K562 (cell line): Measurements from ENCODE around the gene DNAJB1. TPM values are rescaled to one million over a fixed set of nuclear protein-coding genes. Genes with fewer than 3 reads are reported as not detected.

Experiments used
- ATAC-seq: fragments of 200-7000 bp; cut with Tn5 transposase; 3 replicates; pipeline ENCODE4 v1.9.1; 2020; ENCODE audit warnings: moderate library complexity
- BruUV-seq: library from RNA; stranded (reverse); fragments of 400-500 nt; replicated peaks from 2 replicates; lab custom pipeline; 2021; lab: Mats Ljungman, UMichigan
- CTCF ChIA-PET: fragments of 300-600 bp; formaldehyde crosslinking; extraction: SDS; loops from one replicate; lab custom pipeline; 2021; ENCODE audit warnings: low intra/inter-chr PET ratio; lab: Yijun Ruan, JAX
- POLR2A ChIA-PET: fragments of 300-600, 350-650 bp; sonication (Branson Sonifier 250); formaldehyde crosslinking; extraction: SDS; loops from one replicate; lab custom pipeline; 2021; ENCODE audit warnings: antibody characterized with exemption, inconsistent platforms; lab: Yijun Ruan, JAX
- DNase-seq, 4 experiments: peaks; one replicate each; pipeline versions ENCODE4 v3.0.0 to v3.0.0-alpha.2; 2011 to 2018; ENCODE audit warnings: low spot score in 3 of 4, mixed read lengths in 3 of 4; ENCODE audit errors: extremely low read depth in 1 of 4
- FAIRE-seq: peaks from 2 replicates; lab custom pipeline; 2011; peaks lifted over from hg19 to GRCh38; lab: Jason Lieb, UNC
- H2AFZ ChIP-seq: 2 replicates; pipeline ENCODE4 v1.6.0; 2011; ENCODE audit warnings: low read depth, low read length, control low read depth, inconsistent platforms
- H3K27ac ChIP-seq: fragments of 200-600 bp; 3 replicates; pipeline ENCODE4 v1.8.0; 2011; ENCODE audit warnings: low read depth, mild to moderate bottlenecking, control low read depth, inconsistent platforms, low read length, moderate library complexity, mixed read lengths; ENCODE audit errors: extremely low read depth
- H3K27me3 ChIP-seq, 2 experiments: fragments of 300-600 bp in 1 of 2; 2 replicates in 1 of 2; 3 replicates in 1 of 2; pipeline versions ENCODE4 v1.6.0 to v1.8.0; 2011; ENCODE audit warnings: inconsistent platforms in 2 of 2, low read length in 2 of 2, mild to moderate bottlenecking in 1 of 2, mixed read lengths in 1 of 2, moderate library complexity in 1 of 2; ENCODE audit not compliant: control insufficient read depth in 2 of 2, insufficient read depth in 2 of 2
- H3K36me3 ChIP-seq: fragments of 300-600 bp; 3 replicates; pipeline ENCODE4 v1.8.0; 2011; ENCODE audit warnings: mild to moderate bottlenecking, low read length, inconsistent platforms; ENCODE audit not compliant: control insufficient read depth, insufficient read depth
- H3K4me1 ChIP-seq, 2 experiments: fragments of 200-600 bp in 1 of 2; replicated peaks in 1 of 2; 2 replicates in 1 of 2; 3 replicates in 1 of 2; pipeline versions ENCODE4 v1.5.1 to v1.8.0; 2011; ENCODE audit warnings: inconsistent platforms in 2 of 2, low read length in 2 of 2, mild to moderate bottlenecking in 1 of 2, mixed read lengths in 1 of 2, moderate library complexity in 1 of 2; ENCODE audit not compliant: control insufficient read depth in 2 of 2, insufficient read depth in 2 of 2
- H3K4me2 ChIP-seq: 2 replicates; pipeline ENCODE4 v1.6.1; 2011; ENCODE audit warnings: low read length, control low read depth, inconsistent platforms, mixed read lengths; ENCODE audit not compliant: insufficient read depth
- H3K4me3 ChIP-seq: fragments of 200-600 bp; sonication (generic), shearing (Covaris generic); 2 replicates; pipeline ENCODE4 v1.5.1; 2016; ENCODE audit warnings: control low read depth, inconsistent platforms
- H3K79me2 ChIP-seq: fragments of 200-600 bp; 3 replicates; pipeline ENCODE4 v1.8.0; 2011; ENCODE audit warnings: low read length, inconsistent platforms; ENCODE audit not compliant: control insufficient read depth, insufficient read depth
- H3K9ac ChIP-seq, 2 experiments: 2 replicates each; pipeline versions ENCODE4 v1.6.0 to v1.6.1; 2011; ENCODE audit warnings: low read depth in 2 of 2, low read length in 2 of 2, control low read depth in 1 of 2, inconsistent platforms in 1 of 2, mild to moderate bottlenecking in 1 of 2, mixed read lengths in 1 of 2; ENCODE audit not compliant: insufficient read depth in 1 of 2
- H3K9me1 ChIP-seq: one replicate; pipeline ENCODE4 v1.6.0; 2011; ENCODE audit warnings: inconsistent platforms, mild to moderate bottlenecking, low read length, moderate library complexity; ENCODE audit not compliant: control insufficient read depth, insufficient read depth
- H3K9me3 ChIP-seq: replicated peaks from 2 replicates; pipeline ENCODE4 v1.5.1; 2011; ENCODE audit warnings: low read depth, low read length, inconsistent platforms; ENCODE audit not compliant: control insufficient read depth, insufficient read depth
- H4K20me1 ChIP-seq: replicated peaks from 2 replicates; pipeline ENCODE4 v1.6.1; 2011; ENCODE audit warnings: low read length, inconsistent platforms, mixed read lengths; ENCODE audit not compliant: control insufficient read depth, insufficient read depth
- BCOR ChIP-seq: fragments of 450-650 bp; IDR thresholded peaks from 2 replicates; pipeline ENCODE4 v1.6.1; 2016
- EP400 ChIP-seq: fragments of 450-650 bp; IDR thresholded peaks from 2 replicates; pipeline ENCODE4 v1.6.1; 2017; ENCODE audit warnings: antibody characterized with exemption, mild to moderate bottlenecking, moderate library complexity
- GTF2A2 ChIP-seq: IDR thresholded peaks from 2 replicates; pipeline ENCODE4 v1.6.1; 2016; ENCODE audit warnings: mild to moderate bottlenecking, missing genetic modification characterization, missing compliant biosample characterization
- MITF ChIP-seq: IDR thresholded peaks from 2 replicates; pipeline ENCODE4 v1.6.1; 2014; ENCODE audit warnings: antibody characterized with exemption
- NEUROD1 ChIP-seq: fragments of 150-350 bp; IDR thresholded peaks from 2 replicates; pipeline ENCODE4 v1.6.1; 2014; ENCODE audit warnings: borderline replicate concordance, low read length, low read depth; ENCODE audit not compliant: partially characterized antibody
- NFIC ChIP-seq: fragments of 450-650 bp; IDR thresholded peaks from 2 replicates; pipeline ENCODE4 v1.6.1; 2017; ENCODE audit warnings: mild to moderate bottlenecking, inconsistent platforms
- TEAD1 ChIP-seq, 2 experiments: fragments of 450-650 bp in 1 of 2; sonication (generic) in 1 of 2; formaldehyde crosslinking; IDR thresholded peaks; 2 replicates each; pipeline versions ENCODE4 v1.4.0 to v1.8.0; 2020 to 2022; ENCODE audit warnings: mild to moderate bottlenecking in 2 of 2, missing genetic modification reagents in 1 of 2
- TGIF2 ChIP-seq: sonication (generic); formaldehyde crosslinking; IDR thresholded peaks from 2 replicates; pipeline ENCODE4 v1.8.1; 2022; ENCODE audit warnings: mild to moderate bottlenecking, missing genetic modification reagents, moderate library complexity
- ZC3H4 ChIP-seq: sonication (generic); formaldehyde crosslinking; IDR thresholded peaks from 2 replicates; pipeline ENCODE4 v1.9.0; 2021; ENCODE audit warnings: missing genetic modification reagents, borderline replicate concordance
- ZFP36 ChIP-seq: fragments of 150-350 bp; IDR thresholded peaks from 2 replicates; pipeline ENCODE4 v1.6.1; 2018; ENCODE audit warnings: low read length, low read depth; ENCODE audit not compliant: partially characterized antibody
- ZKSCAN1 ChIP-seq: fragments of 150-350 bp; IDR thresholded peaks from 2 replicates; pipeline ENCODE4 v1.6.1; 2016; ENCODE audit warnings: low read depth, low read length
- ZNF655 ChIP-seq: fragments of 250-450 bp; sonication (Bioruptor Pico); IDR thresholded peaks from 2 replicates; pipeline ENCODE4 v1.5.0; 2021
- ZNF740 ChIP-seq, 3 experiments: fragments of 200-800 bp in 1 of 3; sonication (Bioruptor generic) in 1 of 3; sonication (generic) in 1 of 3; formaldehyde crosslinking in 1 of 3; IDR thresholded peaks; 2 replicates each; pipeline versions ENCODE4 v1.6.1 to v1.8.0; 2016 to 2022; ENCODE audit warnings: mild to moderate bottlenecking in 2 of 3, missing compliant biosample characterization in 2 of 3, missing genetic modification characterization in 2 of 3, missing genetic modification reagents in 1 of 3
- WGBS: fragments of 100-300 bp; shearing (Covaris generic); methylation state at CpG from one replicate; pipeline ENCODE4 v1.1.6; 2016; ENCODE audit warnings: low coverage, mixed read lengths; ENCODE audit not compliant: insufficient coverage; ENCODE audit errors: missing lambda C conversion rate; 5-methylcytosine and 5-hydroxymethylcytosine counted together
- in situ Hi-C: fragments of 300-500 bp; cut with MboI; formaldehyde crosslinking; loops from 4 replicates; pipeline ENCODE4 v1.15.0; 2018; ENCODE audit warnings: inconsistent platforms, mixed read lengths
- intact Hi-C: fragments of 100-400 bp; cut with micrococcal nuclease; formaldehyde crosslinking; loops from 2 replicates; pipeline ENCODE4 v1.14.2; 2022
- polyA plus RNA-seq, 8 experiments: library from polyadenylated mRNA; depleted of rRNA in 4 of 8; stranded (reverse) in 5 of 8; unstranded in 3 of 8; fragments of >200 nt; fragmentation: Nextera tagmentation in 2 of 8; fragmentation: Illumina TruSeq in 1 of 8; extraction: Ambion mirVana in 2 of 8; extraction: Trizol in 1 of 8; gene quantifications; 2 replicates each; pipeline versions ENCODE4 v1.2.1 to v1.2.3, GENCODE V29; 2011 to 2014; ENCODE audit warnings: inconsistent platforms in 1 of 8, missing spikeins in 1 of 8
- total RNA-seq, 7 experiments: library from RNA; depleted of rRNA in 6 of 7; stranded (reverse); fragments of >200 nt in 6 of 7; fragmentation: Illumina TruSeq in 2 of 7; extraction: Trizol in 2 of 7; gene quantifications; 2 replicates each; pipeline versions ENCODE4 v1.2.1 to v1.2.3, GENCODE V29; 2011 to 2021; ENCODE audit warnings: low replicate concordance in 1 of 7
- TF ChIP-seq, protein P1 (sequence below): fragments of 250-450 bp; sonication (Bioruptor Pico); IDR thresholded peaks from 2 replicates; pipeline ENCODE4 v1.4.0; 2020

DNAJB1 gene
- total and polyA plus RNA-seq, 9 of the 15 experiments (the other 6 are each of a cell fraction or from before 2014, with no cell fraction given) = 13.2 to 113 (median 62.1) TPM

DNA sequence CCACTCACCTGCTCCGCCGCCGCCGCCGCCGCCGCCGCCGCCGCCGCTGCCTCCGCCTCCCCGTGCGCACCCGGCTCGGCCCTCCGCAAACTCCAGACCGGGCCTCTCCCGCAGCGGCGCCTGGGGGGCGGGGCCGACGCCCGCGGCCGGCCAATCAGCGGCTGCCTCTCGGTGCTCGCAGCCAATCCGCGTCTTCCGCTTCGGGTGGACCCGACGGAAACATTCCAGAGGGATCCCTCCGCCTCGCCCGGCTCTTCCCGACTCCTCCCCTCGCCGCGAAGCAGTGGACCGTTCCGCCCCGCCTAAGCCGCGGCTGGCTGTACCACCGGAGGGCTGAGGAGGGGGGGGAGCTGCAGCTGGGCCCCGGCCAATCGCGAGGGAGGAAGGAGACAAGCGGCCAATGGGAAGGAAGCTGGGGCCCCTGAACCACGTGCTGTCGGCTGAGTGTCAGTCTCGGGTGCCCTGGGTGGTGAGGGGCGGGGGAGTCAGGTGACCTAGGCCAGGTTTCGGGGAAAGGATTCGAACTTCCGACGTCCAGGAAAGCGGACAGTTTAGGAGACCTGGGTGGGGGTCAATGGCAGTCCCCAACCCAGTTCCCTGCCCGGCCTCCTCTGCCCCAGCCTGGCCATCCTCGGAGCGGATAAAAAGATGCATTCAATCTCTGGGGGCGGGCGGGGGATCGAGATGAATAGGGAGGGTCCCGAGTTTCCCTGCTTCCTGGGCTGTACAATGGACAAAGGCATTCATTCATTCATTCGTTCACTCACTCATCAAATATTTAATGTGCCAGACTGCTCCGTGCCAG lies 22.0 kb downstream of the DNAJB1 start, which contains the start of gene GIPC1 (continued):
- TF ChIP-seq ZNF740 (CRISPR knock-in tag; IDR thresholded peaks at IDR 0.05) (peak; percentile 77), ZNF740 (tag; IDR thresholded peaks at IDR 0.05) (no peak; a peak in 1 of 4 replicates), ZC3H4 (CRISPR knock-in tag) (no peak), NEUROD1 (peak; percentile 72), GTF2A2 (no peak)
- TF ChIP-seq, protein P1, sequence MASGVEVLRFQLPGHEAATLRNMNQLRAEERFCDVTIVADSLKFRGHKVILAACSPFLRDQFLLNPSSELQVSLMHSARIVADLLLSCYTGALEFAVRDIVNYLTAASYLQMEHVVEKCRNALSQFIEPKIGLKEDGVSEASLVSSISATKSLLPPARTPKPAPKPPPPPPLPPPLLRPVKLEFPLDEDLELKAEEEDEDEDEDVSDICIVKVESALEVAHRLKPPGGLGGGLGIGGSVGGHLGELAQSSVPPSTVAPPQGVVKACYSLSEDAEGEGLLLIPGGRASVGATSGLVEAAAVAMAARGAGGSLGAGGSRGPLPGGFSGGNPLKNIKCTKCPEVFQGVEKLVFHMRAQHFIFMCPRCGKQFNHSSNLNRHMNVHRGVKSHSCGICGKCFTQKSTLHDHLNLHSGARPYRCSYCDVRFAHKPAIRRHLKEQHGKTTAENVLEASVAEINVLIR = no peak; the same call in 1 of the 2 replicates

DNA sequence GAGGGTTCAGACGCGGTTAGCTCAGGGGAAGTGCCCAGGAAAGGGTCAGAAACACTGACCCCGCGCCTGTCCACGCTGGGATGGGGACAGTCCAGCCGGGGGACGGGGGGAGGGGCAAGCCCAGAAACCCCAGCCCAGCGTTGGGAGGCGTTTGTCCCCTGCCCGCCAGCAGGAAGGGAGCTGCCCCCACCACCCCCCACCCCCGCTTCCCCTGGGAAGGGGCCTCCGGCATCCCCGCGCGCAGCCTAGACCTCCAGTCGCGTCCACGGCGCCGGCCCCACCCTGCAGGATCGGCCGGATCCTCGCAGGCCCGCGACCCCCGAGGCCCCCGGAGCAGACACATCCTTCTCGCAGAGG lies 22.5 kb downstream of the DNAJB1 start:
- intact Hi-C loops (no loop called here), in situ Hi-C loops (no loop called here)
- Histone ChIP-seq H3K79me2 (peaks cover 5% of the 10 kb centered on the region; the same call in 2 of the 3 replicates), H3K27me3 (no peaks in the 10 kb centered on the region), H3K9ac (peak overlapping the region; percentile 51 to 86), H4K20me1 (no peaks in the 10 kb centered on the region), H3K4me2 (peak overlapping the region; percentile 82), H2AFZ (peak overlapping the region; percentile 49), H3K36me3 (peaks cover 6% of the 10 kb centered on the region; the same call in 1 of the 3 replicates), H3K4me1 (peaks cover 16 to 29% of the 10 kb centered on the region in 2 experiments; a peak in 4 of 5 replicates), H3K9me1 (no peaks in the 10 kb centered on the region), H3K4me3 (peak overlapping the region; percentile 68), H3K9me3 (no peaks in the 10 kb centered on the region), H3K27ac (peak overlapping the region; percentile 59; the same call in 1 of the 3 replicates)
- BruUV-seq = no TSS peak
- CTCF ChIA-PET = no interaction called here
- POLR2A ChIA-PET = interaction anchor here (1.5 to 1.8 kb wide), 2 partner anchors 15 to 20 kb away, joined by 5 to 6 read pairs; no protein-coding TSS in a partner anchor
- peak in 3 of 4 experiments; percentile 44 to 74 (median 73) for DNase-seq
- FAIRE-seq = no peak
- peak; percentile 6 for ATAC-seq
- 0% methylated on average over 3 of the region's 28 CpGs for WGBS
- TF ChIP-seq EP400 (no peak), NFIC (no peak), ZKSCAN1 (no peak), MITF (no peak), ZNF655 (CRISPR knock-in tag) (no peak), ZFP36 (no peak), TGIF2 (CRISPR knock-in tag) (no peak), BCOR (no peak; the same call in 1 of the 2 replicates), TEAD1 (CRISPR knock-in tag; IDR thresholded peaks at IDR 0.05) (no peak)
